ENCODE measurements around the gene CENPX. TPM values are rescaled to one million over a fixed set of nuclear protein-coding genes. Genes with fewer than 3 reads are reported as not detected.

CENPX gene
- total and polyA plus RNA-seq, 2 of the 13 experiments (the other 11 are each of a cell fraction or from before 2014, with no cell fraction given), result 92.7 to 170 TPM

DNA sequence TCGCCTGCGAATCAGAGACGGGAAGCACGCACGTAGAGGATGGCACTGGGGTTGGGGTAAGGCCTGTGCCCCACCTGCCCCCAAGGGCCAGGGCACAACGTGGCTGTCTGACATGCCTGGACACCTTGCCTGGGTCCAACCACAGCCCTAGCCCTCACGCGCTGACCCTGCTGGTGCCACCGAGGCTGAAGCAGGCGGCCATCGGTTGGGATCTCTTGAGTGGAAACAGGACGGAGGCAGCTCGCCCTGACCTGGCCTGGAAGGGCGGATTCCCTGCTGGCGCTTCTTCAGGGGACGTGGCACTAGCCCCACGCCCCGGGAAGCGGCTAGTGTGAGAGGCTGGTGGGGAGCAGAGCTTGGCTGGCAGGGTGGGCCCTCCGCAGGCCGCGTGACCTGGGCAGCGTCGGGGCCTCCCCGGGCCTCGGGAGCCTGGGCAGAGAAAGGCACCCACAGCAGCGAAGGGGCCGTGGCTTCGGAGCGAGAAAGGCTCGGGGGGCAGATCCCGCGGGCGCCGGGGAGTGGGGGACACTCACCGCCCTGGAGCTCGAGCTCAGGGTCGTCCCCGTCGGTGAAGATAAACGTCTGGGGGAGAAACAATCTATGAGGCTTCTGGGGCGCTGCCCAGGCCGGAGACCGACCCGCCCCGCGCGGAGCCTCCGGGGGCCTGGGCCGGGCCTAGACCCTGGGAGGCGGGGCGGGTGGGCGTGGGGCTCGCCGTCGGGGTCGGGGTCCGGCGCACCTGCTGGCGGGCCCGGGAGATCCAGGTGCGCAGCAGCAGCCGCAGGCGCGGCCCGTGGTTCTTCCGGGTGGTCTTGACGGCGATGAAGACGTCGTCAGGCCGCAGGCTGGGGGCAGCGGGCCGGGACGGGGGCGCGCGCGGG, 28.3 kb upstream of the CENPX start (continued):
- TF ChIP-seq ZBTB10 (CRISPR knock-in tag; IDR thresholded peaks at IDR 0.05; ENCODE audit: borderline replicate concordance), result no peak
- no peak for TF ChIP-seq NPAS2 (CRISPR knock-in tag; IDR thresholded peaks at IDR 0.05; ENCODE audit: borderline replicate concordance)
- TF ChIP-seq MAF1 (CRISPR knock-in tag; IDR thresholded peaks at IDR 0.05; ENCODE audit: borderline replicate concordance), result 0 out of 2 replicates have a peak, but pooled peaks have one; percentile 19
- TF ChIP-seq ZNF570 (CRISPR knock-in tag; IDR thresholded peaks at IDR 0.05; ENCODE audit: borderline replicate concordance), result no peak
- TF ChIP-seq, protein P1, sequence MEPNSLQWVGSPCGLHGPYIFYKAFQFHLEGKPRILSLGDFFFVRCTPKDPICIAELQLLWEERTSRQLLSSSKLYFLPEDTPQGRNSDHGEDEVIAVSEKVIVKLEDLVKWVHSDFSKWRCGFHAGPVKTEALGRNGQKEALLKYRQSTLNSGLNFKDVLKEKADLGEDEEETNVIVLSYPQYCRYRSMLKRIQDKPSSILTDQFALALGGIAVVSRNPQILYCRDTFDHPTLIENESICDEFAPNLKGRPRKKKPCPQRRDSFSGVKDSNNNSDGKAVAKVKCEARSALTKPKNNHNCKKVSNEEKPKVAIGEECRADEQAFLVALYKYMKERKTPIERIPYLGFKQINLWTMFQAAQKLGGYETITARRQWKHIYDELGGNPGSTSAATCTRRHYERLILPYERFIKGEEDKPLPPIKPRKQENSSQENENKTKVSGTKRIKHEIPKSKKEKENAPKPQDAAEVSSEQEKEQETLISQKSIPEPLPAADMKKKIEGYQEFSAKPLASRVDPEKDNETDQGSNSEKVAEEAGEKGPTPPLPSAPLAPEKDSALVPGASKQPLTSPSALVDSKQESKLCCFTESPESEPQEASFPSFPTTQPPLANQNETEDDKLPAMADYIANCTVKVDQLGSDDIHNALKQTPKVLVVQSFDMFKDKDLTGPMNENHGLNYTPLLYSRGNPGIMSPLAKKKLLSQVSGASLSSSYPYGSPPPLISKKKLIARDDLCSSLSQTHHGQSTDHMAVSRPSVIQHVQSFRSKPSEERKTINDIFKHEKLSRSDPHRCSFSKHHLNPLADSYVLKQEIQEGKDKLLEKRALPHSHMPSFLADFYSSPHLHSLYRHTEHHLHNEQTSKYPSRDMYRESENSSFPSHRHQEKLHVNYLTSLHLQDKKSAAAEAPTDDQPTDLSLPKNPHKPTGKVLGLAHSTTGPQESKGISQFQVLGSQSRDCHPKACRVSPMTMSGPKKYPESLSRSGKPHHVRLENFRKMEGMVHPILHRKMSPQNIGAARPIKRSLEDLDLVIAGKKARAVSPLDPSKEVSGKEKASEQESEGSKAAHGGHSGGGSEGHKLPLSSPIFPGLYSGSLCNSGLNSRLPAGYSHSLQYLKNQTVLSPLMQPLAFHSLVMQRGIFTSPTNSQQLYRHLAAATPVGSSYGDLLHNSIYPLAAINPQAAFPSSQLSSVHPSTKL (CRISPR knock-in tag; IDR thresholded peaks at IDR 0.05), result 0 out of 2 replicates have a peak, but pooled peaks have one; percentile 2
- TF ChIP-seq DRAP1 (CRISPR knock-in tag; IDR thresholded peaks at IDR 0.05), result no peak
- no peak for TF ChIP-seq CHCHD3 (CRISPR knock-in tag; IDR thresholded peaks at IDR 0.05)
- no peak for TF ChIP-seq ZNF3 (CRISPR knock-in tag; IDR thresholded peaks at IDR 0.05)
- TF ChIP-seq TBX2 (CRISPR knock-in tag; IDR thresholded peaks at IDR 0.05; ENCODE audit: borderline replicate concordance), result peak; percentile 39; the same call in 1 of the 2 replicates
- no peak for TF ChIP-seq NFIC (IDR thresholded peaks at IDR 0.05; ENCODE audit: low read length)
- TF ChIP-seq GABPB1 (CRISPR knock-in tag; IDR thresholded peaks at IDR 0.05), result peak; percentile 60; the same call in 1 of the 2 replicates
- TF ChIP-seq, protein P2, sequence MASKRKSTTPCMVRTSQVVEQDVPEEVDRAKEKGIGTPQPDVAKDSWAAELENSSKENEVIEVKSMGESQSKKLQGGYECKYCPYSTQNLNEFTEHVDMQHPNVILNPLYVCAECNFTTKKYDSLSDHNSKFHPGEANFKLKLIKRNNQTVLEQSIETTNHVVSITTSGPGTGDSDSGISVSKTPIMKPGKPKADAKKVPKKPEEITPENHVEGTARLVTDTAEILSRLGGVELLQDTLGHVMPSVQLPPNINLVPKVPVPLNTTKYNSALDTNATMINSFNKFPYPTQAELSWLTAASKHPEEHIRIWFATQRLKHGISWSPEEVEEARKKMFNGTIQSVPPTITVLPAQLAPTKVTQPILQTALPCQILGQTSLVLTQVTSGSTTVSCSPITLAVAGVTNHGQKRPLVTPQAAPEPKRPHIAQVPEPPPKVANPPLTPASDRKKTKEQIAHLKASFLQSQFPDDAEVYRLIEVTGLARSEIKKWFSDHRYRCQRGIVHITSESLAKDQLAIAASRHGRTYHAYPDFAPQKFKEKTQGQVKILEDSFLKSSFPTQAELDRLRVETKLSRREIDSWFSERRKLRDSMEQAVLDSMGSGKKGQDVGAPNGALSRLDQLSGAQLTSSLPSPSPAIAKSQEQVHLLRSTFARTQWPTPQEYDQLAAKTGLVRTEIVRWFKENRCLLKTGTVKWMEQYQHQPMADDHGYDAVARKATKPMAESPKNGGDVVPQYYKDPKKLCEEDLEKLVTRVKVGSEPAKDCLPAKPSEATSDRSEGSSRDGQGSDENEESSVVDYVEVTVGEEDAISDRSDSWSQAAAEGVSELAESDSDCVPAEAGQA (IDR thresholded peaks at IDR 0.05; ENCODE audit: low read depth), result no peak
- TF ChIP-seq, protein P2 (CRISPR knock-in tag; IDR thresholded peaks at IDR 0.05; ENCODE audit: borderline replicate concordance), result no peak

Measured in HepG2 (cell line).